AML-193 (cell line): Measurements from ENCODE around the gene CYP4Z1.
"Not testable (repeated sequence)": the region's sequence is repeated elsewhere in the genome, so short reads cannot be mapped to it uniquely, and the experiment has no call there.

Experiments used
- DNase-seq, 2 experiments: peaks; one replicate each; lab custom pipeline; 2025; lab: John Stamatoyannopoulos, UW

The CYP4Z1 gene

DNA sequence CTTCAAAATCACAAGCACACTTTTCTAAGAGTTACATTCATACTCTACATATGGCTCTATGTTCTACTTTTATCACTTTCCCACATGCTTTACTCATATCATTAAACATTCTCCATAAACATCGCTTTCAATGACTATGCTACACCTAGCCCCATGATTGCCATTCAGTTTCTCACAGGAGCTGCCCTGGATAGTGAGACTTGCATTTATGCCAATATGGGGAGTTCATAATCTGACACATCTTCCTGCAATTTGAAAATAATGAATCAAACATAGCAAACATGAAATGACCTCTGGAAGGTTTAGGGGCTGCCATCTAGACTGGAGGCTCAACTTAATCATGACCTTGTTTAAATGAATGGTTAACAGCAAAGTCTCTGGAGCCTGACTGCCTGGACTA, 61.2 kb downstream of the CYP4Z1 start:
- DNase-seq, result no peak

DNA sequence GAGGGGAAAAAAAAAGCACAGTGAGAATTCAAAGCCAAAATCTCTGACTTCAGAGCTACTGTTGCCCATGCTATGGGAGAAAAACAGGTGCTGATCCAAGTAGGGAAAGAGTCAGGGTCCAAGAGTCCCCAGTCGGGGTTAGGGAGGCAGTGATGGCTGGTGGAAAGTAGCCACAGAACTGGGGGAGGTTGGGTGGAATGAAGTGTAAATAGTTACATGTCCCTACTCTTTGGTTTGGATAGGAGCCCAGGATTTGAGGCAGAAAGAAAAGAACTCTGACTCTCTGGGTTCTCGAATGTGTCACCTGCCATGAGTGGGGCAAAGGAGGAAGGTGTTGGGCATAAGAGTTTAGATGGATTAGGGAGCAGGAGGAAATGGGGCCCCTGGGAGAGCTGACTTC, 61.8 kb downstream of the CYP4Z1 start:
- not testable (repeated sequence) for DNase-seq

- DNase-seq, result not testable (repeated sequence)
Observed at GRCh38 chr1:47129489-47130230, 62.6 kb downstream of the CYP4Z1 start.

GRCh38 chr1:47132665-47133064, 65.6 kb downstream of the CYP4Z1 start:
- DNase-seq, result not testable (repeated sequence)

DNA sequence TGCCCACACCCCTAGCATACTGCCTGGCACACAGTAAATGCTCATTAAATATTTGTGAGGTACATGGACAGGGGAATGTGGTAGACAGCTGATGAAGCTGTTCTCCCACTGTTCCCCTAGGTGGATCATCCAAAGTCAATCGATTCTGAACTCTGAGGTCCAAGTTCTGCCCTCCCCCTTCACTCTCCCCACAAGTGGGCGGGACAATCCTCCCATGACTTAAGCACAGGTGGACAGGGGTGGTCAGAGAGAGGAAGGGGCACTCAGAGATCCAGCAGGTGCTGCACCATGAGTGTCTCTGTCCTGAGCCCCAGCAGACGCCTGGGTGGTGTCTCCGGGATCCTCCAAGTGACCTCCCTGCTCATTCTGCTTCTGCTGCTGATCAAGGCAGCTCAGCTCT, 70.2 kb downstream of the CYP4Z1 start, which contains the start of gene CYP4A22:
TSS of gene CYP4A22 (plus strand) at position 244 of the 400 bp plus-strand sequence. CDS start at position 289, 45 bp downstream.
- no peak for DNase-seq

DNA sequence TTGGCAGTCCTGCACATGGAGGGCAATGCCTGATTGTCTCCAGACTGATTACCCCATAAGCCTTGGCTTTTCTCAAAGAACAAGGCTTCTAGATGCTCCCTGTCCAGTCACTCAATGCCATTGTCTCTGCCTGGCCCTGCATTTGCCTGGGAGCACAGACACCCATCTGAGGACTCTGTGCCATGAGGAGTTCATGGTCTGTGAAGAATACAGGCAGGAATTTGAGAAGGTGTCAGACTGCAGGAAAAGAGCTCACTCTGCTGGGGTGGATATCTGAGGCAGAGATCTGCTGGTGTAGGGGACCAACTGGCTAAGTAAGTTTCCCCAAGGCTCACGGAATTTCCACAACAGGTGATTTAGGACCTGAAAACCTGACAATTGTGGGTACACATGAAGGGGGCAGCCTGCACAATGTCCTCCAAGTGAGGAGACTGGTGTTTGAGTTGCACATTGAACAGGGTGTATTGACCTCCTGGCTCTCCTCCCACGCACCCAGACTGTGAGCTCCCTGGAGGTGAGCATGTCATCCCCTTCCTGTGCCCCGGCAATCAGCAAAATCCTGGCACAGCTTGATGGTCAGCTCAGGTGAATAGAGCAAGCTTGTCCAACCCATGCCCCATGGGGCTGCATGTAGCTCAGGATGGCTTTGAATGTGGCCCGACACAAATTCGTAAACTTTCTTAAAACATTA, 71.0 kb downstream of the CYP4Z1 start:
- DNase-seq, result no peak

- DNase-seq, result not testable (repeated sequence)
Observed at GRCh38 chr1:47140358-47140757, 73.3 kb downstream of the CYP4Z1 start.

- not testable (repeated sequence) for DNase-seq
Observed at GRCh38 chr1:47143654-47144053, 76.6 kb downstream of the CYP4Z1 start.

DNA sequence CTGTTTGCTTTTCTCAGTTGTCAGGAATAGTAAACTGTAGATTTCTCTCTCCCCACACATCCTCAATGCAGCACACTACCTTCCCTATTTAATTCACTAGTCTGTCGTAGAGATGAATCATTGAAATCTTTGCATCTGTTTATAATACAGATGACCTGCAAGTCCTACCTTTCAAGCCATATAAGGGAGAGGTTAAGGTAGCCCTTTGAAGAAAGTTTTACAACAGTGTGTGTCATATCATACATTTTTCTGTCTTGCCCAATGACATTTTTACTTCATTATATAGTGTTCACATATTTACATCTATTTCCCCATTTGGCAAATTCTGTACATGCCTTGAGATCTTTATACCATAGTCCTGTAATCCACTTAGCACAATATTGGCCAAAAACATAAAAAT, 79.5 kb downstream of the CYP4Z1 start:
- not testable (repeated sequence) for DNase-seq

- DNase-seq, result no peak
Observed at GRCh38 chr1:47147047-47147785, 80.2 kb downstream of the CYP4Z1 start.

DNA sequence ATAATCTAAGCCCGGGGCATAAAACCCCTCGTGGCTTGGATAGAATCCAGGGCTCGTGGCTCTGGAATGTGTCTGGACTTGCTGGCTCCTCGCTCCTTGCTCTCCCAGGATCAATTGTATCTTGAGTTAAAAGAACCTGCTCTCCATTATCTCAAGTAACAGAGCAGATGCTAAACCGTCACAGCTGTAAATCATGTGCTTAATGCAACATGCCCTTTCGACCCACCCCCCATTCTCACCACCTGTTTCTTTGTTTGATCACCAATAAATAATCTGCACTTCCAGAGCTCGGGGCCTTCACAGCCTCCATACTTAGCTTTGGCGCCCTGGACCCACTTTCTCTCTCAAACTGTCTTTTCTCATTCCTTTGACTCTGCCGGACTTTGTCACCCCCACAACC, 82.1 kb downstream of the CYP4Z1 start:
- DNase-seq, result not testable (repeated sequence)

DNA sequence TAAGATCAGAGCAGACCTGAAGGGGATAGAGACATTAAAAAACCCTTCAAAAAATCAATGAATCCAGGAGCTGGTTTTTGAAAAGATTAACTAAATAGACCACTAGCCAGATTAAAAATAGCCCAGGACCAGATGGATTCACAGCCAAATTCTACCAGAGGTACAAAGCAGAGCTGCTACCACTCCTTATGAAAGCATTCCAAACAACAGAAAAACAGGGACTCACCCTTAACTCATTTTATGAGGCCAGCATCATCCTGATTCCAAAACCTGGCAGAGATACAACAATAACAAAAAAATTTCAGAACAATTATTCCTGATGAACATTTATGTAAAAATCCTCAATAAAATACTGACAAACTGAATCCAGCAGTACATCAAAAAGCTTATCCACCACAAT, 89.4 kb downstream of the CYP4Z1 start:
- DNase-seq, result not testable (repeated sequence)

GRCh38 chr1:47157957-47158356, 90.9 kb downstream of the CYP4Z1 start:
- not testable (repeated sequence) for DNase-seq

DNA sequence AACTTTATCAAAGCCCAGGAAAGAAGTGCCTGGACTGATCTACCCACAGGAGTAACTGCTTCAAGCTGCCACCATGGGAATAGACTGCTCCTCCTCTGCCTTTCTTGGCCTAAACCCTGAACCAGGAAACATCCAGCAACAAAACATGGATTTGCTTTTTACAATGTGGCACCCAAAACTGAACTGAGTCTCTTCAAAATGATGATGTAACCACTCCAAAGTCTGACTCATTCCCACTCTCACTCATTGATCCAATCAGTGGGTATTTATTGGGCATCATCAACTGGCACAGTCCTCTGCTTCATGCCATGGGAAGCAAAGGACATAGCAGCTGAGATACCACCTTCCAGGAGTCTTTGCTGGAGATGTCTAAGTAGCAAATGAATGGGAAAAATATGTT, 93.7 kb downstream of the CYP4Z1 start:
- no peak for DNase-seq

- no peak for DNase-seq
Observed at GRCh38 chr1:47161298-47162040, 94.4 kb downstream of the CYP4Z1 start.

DNA sequence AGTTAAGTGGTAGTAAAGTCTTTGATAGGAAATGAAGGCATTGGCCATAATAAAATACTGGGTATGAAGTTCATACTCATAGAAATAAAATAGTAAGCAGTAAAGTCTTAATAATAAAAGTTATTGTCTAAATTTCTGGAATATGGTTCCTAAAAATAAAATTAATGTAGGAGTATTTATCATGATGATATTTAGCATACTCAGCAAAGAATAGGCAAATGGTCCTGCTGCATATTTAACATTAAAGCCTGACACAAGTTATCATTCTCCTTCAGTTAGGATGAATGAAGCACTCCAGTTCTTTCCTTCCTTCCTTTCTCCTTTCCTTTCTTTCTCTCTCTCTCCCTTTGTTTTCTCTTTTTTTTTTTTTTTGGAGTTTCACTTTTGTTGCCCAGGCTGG, 97.5 kb downstream of the CYP4Z1 start:
- no peak for DNase-seq
